ENCODE results near the gene C9orf57.

DNA sequence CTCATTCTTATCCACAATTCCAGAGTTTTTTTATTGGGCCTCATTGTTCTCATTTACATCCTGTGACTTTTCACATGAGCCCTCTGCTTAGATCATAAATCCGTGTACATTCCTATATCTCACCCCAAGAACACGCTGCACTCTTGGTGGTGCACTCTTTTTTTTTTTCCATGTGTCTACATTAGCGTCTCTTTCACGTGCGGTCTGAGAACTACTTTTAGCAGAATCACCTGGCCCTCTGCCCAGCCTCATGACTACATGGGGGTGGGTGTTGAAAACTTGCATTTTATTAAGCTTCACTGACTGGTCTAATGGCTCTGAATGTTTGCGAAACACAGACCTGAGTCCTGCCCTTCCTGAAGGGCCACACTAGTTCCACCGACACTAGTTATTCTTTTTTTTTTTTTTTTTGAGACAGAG is 18.6 kb downstream of the C9orf57 start:
- TF ChIP-seq, protein P1, sequence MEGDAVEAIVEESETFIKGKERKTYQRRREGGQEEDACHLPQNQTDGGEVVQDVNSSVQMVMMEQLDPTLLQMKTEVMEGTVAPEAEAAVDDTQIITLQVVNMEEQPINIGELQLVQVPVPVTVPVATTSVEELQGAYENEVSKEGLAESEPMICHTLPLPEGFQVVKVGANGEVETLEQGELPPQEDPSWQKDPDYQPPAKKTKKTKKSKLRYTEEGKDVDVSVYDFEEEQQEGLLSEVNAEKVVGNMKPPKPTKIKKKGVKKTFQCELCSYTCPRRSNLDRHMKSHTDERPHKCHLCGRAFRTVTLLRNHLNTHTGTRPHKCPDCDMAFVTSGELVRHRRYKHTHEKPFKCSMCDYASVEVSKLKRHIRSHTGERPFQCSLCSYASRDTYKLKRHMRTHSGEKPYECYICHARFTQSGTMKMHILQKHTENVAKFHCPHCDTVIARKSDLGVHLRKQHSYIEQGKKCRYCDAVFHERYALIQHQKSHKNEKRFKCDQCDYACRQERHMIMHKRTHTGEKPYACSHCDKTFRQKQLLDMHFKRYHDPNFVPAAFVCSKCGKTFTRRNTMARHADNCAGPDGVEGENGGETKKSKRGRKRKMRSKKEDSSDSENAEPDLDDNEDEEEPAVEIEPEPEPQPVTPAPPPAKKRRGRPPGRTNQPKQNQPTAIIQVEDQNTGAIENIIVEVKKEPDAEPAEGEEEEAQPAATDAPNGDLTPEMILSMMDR (IDR thresholded peaks at IDR 0.05; ENCODE audit: low read depth, low read length, poor library complexity, severe bottlenecking): no peak
- TF ChIP-seq EZH2phosphoT487 (IDR thresholded peaks at IDR 0.05; ENCODE audit: borderline replicate concordance, low read length): no peak

All from DOHH2 (cell line).